Adrenal gland (tissue), 5 donors: ENCODE results near the gene IGFL2.

Experiments
- CTCF ChIP-seq, 6 experiments: fragments of 450-650 bp in 4 of 6; fragments of 200-600 bp in 2 of 6; sonication (generic) in 1 of 6; IDR thresholded peaks; 1 replicate in 5 of 6; 2 replicates in 1 of 6; pipeline versions ENCODE4 v1.5.1 to v1.8.0; 2016 to 2021; ENCODE audit warnings: antibody characterized with exemption in 6 of 6, mild to moderate bottlenecking in 2 of 6, moderate library complexity in 1 of 6
- POLR2A ChIP-seq, 2 donors: fragments of 450-650 bp; IDR thresholded peaks; one replicate each; pipeline ENCODE4 v1.6.1; 2017; ENCODE audit warnings: antibody characterized with exemption in 2 of 2, mild to moderate bottlenecking in 2 of 2, moderate library complexity in 1 of 2
- donor health status: DM: no; HTN: no; CAD: no.

- TF ChIP-seq CTCF (IDR thresholded peaks at IDR 0.05) (no peak), POLR2A (IDR thresholded peaks at IDR 0.05) (no peak)
Observed at GRCh38 chr19:46134527-46134926, 13.5 kb upstream of the IGFL2 start.
